Endodermal cell (in vitro differentiated cells): Measurements from ENCODE around the gene PRICKLE1. TPM values are rescaled to one million over a fixed set of nuclear protein-coding genes. Genes with fewer than 3 reads are reported as not detected.

Experiments
- DNase-seq: peaks from one replicate; pipeline ENCODE4 v3.0.0-alpha.2; 2017
- H3K27ac ChIP-seq: 2 replicates; pipeline ENCODE4 v1.5.1; 2013; ENCODE audit warnings: mild to moderate bottlenecking, low read depth, low read length, moderate library complexity
- H3K27me3 ChIP-seq: 2 replicates; pipeline ENCODE4 v1.6.1; 2013; ENCODE audit warnings: mild to moderate bottlenecking, low read length, moderate library complexity; ENCODE audit not compliant: insufficient read depth, control insufficient read depth, poor library complexity, severe bottlenecking
- H3K36me3 ChIP-seq: 2 replicates; pipeline ENCODE4 v1.7.0; 2013; ENCODE audit warnings: mild to moderate bottlenecking, low read length, moderate library complexity; ENCODE audit not compliant: control insufficient read depth, insufficient read depth
- H3K4me1 ChIP-seq: one replicate; pipeline ENCODE4 v1.7.0; 2013; ENCODE audit warnings: low read length; ENCODE audit not compliant: control insufficient read depth, insufficient read depth
- H3K4me3 ChIP-seq: 2 replicates; pipeline ENCODE4 v1.5.1; 2013; ENCODE audit warnings: mild to moderate bottlenecking, low read length, moderate library complexity
- H3K9ac ChIP-seq: 2 replicates; pipeline ENCODE4 v1.6.1; 2013; ENCODE audit warnings: mild to moderate bottlenecking, low read length, moderate library complexity; ENCODE audit not compliant: poor library complexity, severe bottlenecking; ENCODE audit errors: extremely low read depth
- H3K9me3 ChIP-seq: 2 replicates; pipeline ENCODE4 v1.6.1; 2013; ENCODE audit warnings: mild to moderate bottlenecking, low read length, moderate library complexity; ENCODE audit not compliant: control insufficient read depth
- H3K27ac Mint-ChIP-seq: 2 replicates; pipeline ENCODE4 v1.8.0; 2020; ENCODE audit warnings: mixed read lengths
- H3K27me3 Mint-ChIP-seq: 2 replicates; pipeline ENCODE4 v1.8.0; 2021; ENCODE audit warnings: mild to moderate bottlenecking, mixed read lengths; ENCODE audit not compliant: insufficient read depth
- H3K36me3 Mint-ChIP-seq: 2 replicates; pipeline ENCODE4 v1.8.0; 2020; ENCODE audit warnings: low read depth, mixed read lengths
- H3K4me1 Mint-ChIP-seq: 2 replicates; pipeline ENCODE4 v1.8.0; 2020; ENCODE audit warnings: mixed read lengths
- H3K4me3 Mint-ChIP-seq: 2 replicates; pipeline ENCODE4 v1.8.0; 2020; ENCODE audit warnings: mild to moderate bottlenecking, moderate library complexity, mixed read lengths
- H3K9me3 Mint-ChIP-seq: 2 replicates; pipeline ENCODE4 v1.8.0; 2020; ENCODE audit warnings: mild to moderate bottlenecking, mixed read lengths
- CTCF ChIP-seq: fragments of 200-600 bp; sonication (generic); conservative IDR thresholded peaks from 2 replicates; pipeline ENCODE4 v1.5.0; 2021; ENCODE audit warnings: antibody characterized with exemption, mild to moderate bottlenecking
- WGBS, 2 experiments: methylation state at CpG; one replicate each; pipeline versions ENCODE4 v1.1.5 to v1.1.7; 2013; ENCODE audit warnings: missing lambda C conversion rate in 2 of 2, mixed read lengths in 1 of 2; ENCODE audit not compliant: insufficient coverage in 1 of 2, insufficient read length in 1 of 2; 5-methylcytosine and 5-hydroxymethylcytosine counted together
- total RNA-seq, 2 donors: library from RNA; stranded (reverse); fragmentation: NEBNext Ultra II Directional in 1 of 2; extraction: Animal tissue kit (Norgen Biotek cat#: 25700) in 1 of 2; gene quantifications; 2 replicates in 1 of 2; 3 replicates in 1 of 2; pipeline ENCODE4 v1.2.1, GENCODE V29; 2021

PRICKLE1 gene
- total RNA-seq, 2 donors from 2014 or later = 8.3 to 20.6 TPM

- Mint-ChIP-seq H3K27ac (peak overlapping the region; percentile 89), H3K4me1 (peaks cover 51% of the 10 kb centered on the region), H3K9me3 (no peaks in the 10 kb centered on the region), H3K27me3 (peaks cover 17% of the 10 kb centered on the region), H3K4me3 (peak overlapping the region; percentile 85), H3K36me3 (no peaks in the 10 kb centered on the region)
- Histone ChIP-seq H3K4me3 (peak overlapping the region; percentile 88), H3K27ac (no peak overlapping the region), H3K27me3 (no peaks in the 10 kb centered on the region), H3K36me3 (no peaks in the 10 kb centered on the region), H3K9ac (peak overlapping the region; percentile 47), H3K4me1 (peaks cover 11% of the 10 kb centered on the region), H3K9me3 (no peaks in the 10 kb centered on the region)
- WGBS, 2 experiments = 0% methylated on average over 15 to 83 of the region's 83 CpGs
- peak; percentile 96 for DNase-seq
- TF ChIP-seq CTCF = peak; percentile 97
These were observed 106.6 kb downstream of the PRICKLE1 start for GRCh38 chr12:42482748-42483520.

GRCh38 chr12:42482041-42482747 lies 107.4 kb downstream of the PRICKLE1 start:
- peaks cover 11% of the 10 kb centered on the region for H3K27me3 Mint-ChIP-seq
- H3K4me1 Mint-ChIP-seq = peaks cover 48% of the 10 kb centered on the region
- H3K4me1 ChIP-seq = peaks cover 11% of the 10 kb centered on the region
- H3K9me3 ChIP-seq = no peaks in the 10 kb centered on the region
- peak; percentile 63 for DNase-seq
- TF ChIP-seq CTCF = no peak
- WGBS, 2 experiments = 23 to 26% methylated on average over 15 to 18 of the region's 18 CpGs
- H3K9me3 Mint-ChIP-seq = no peaks in the 10 kb centered on the region
- H3K9ac ChIP-seq = peak overlapping the region; percentile 40
- H3K27me3 ChIP-seq = no peaks in the 10 kb centered on the region
- no peaks in the 10 kb centered on the region for H3K36me3 Mint-ChIP-seq
- H3K36me3 ChIP-seq = no peaks in the 10 kb centered on the region
- H3K27ac ChIP-seq = no peak overlapping the region
- H3K4me3 ChIP-seq = peak overlapping the region; percentile 88
- H3K4me3 Mint-ChIP-seq = peak overlapping the region; percentile 85
- H3K27ac Mint-ChIP-seq = peak overlapping the region; percentile 66

- WGBS, 2 experiments = 3 to 10% methylated on average over 1 of the region's 1 CpG
- peaks cover 9% of the 10 kb centered on the region for H3K27me3 Mint-ChIP-seq
- H3K27ac Mint-ChIP-seq = peak overlapping the region; percentile 11
- H3K27me3 ChIP-seq = no peaks in the 10 kb centered on the region
- H3K9me3 Mint-ChIP-seq = no peaks in the 10 kb centered on the region
- no peaks in the 10 kb centered on the region for H3K36me3 Mint-ChIP-seq
- peak overlapping the region; percentile 88 for H3K4me3 ChIP-seq
- no peak for TF ChIP-seq CTCF
- H3K9ac ChIP-seq = no peak overlapping the region
- no peaks in the 10 kb centered on the region for H3K9me3 ChIP-seq
- peaks cover 7% of the 10 kb centered on the region for H3K4me1 ChIP-seq
- H3K4me1 Mint-ChIP-seq = peaks cover 40% of the 10 kb centered on the region
- H3K36me3 ChIP-seq = no peaks in the 10 kb centered on the region
- peak overlapping the region; percentile 85 for H3K4me3 Mint-ChIP-seq
- DNase-seq = peak; percentile 83
- H3K27ac ChIP-seq = no peak overlapping the region
These were observed 108.2 kb downstream of the PRICKLE1 start for GRCh38 chr12:42481368-42481767.
